ENCODE data around the gene ZNF524.

Gene ZNF524

GRCh38 chr19:55598719-55599467 lies 1.2 kb upstream of the ZNF524 start:
- peak; percentile 82 for DNase-seq (ENCODE audit: low read depth)
- peak overlapping the region; percentile 87 for H3K4me3 ChIP-seq (ENCODE audit: low read length)
- no peak for TF ChIP-seq CTCF (conservative IDR thresholded peaks at IDR 0.05; ENCODE audit: low read depth, low read length)

- no peak for TF ChIP-seq CTCF (conservative IDR thresholded peaks at IDR 0.05; ENCODE audit: low read depth, low read length)
- peak; percentile 95 for DNase-seq (ENCODE audit: low read depth)
- H3K4me3 ChIP-seq (ENCODE audit: low read length), result peak within 1 kb of the TSS; percentile 87
These were observed 633 bp upstream of the ZNF524 start, which contains the start of gene FIZ1 for GRCh38 chr19:55599468-55599841. Gene FIZ1 (minus strand): TSS chr19:55599517. CDS start chr19:55597865, 1,652 bp downstream.

GRCh38 chr19:55600662-55601028 lies 557 bp downstream of the ZNF524 start:
- H3K4me3 ChIP-seq (ENCODE audit: low read length), result peak overlapping the region; percentile 64
- no peak for DNase-seq (ENCODE audit: low read depth)
- TF ChIP-seq CTCF (conservative IDR thresholded peaks at IDR 0.05; ENCODE audit: low read depth, low read length), result no peak

GRCh38 chr19:55601084-55601483 lies 996 bp downstream of the ZNF524 start:
- TF ChIP-seq CTCF (conservative IDR thresholded peaks at IDR 0.05; ENCODE audit: low read depth, low read length), result no peak
- peak overlapping the region; percentile 64 for H3K4me3 ChIP-seq (ENCODE audit: low read length)
- no peak for DNase-seq (ENCODE audit: low read depth)

GRCh38 chr19:55602104-55603001 lies 2.3 kb downstream of the ZNF524 start:
- no peak overlapping the region for H3K4me3 ChIP-seq (ENCODE audit: low read length)
- TF ChIP-seq CTCF (conservative IDR thresholded peaks at IDR 0.05; ENCODE audit: low read depth, low read length), result no peak
- no peak for DNase-seq (ENCODE audit: low read depth)

GRCh38 chr19:55603115-55603514 lies 3.0 kb downstream of the ZNF524 start:
- H3K4me3 ChIP-seq (ENCODE audit: low read length), result no peak overlapping the region
- TF ChIP-seq CTCF (conservative IDR thresholded peaks at IDR 0.05; ENCODE audit: low read depth, low read length), result no peak
- no peak for DNase-seq (ENCODE audit: low read depth)
